IPS-18a (cell line): ENCODE measurements around the gene SMAD4.
"Not testable (repeated sequence)": the region's sequence is repeated elsewhere in the genome, so short reads cannot be mapped to it uniquely, and the experiment has no call there.

Experiments
- H3K27ac ChIP-seq: one replicate; pipeline ENCODE4 v1.5.1; 2013; ENCODE audit warnings: low read length
- H3K27me3 ChIP-seq: one replicate; pipeline ENCODE4 v1.6.1; 2013; ENCODE audit warnings: mild to moderate bottlenecking, low read length; ENCODE audit not compliant: control insufficient read depth, insufficient read depth
- H3K36me3 ChIP-seq: one replicate; pipeline ENCODE4 v1.6.1; 2013; ENCODE audit warnings: low read depth, low read length; ENCODE audit not compliant: control insufficient read depth
- H3K4me1 ChIP-seq: one replicate; pipeline ENCODE4 v1.6.1; 2013; ENCODE audit warnings: low read depth, low read length; ENCODE audit not compliant: control insufficient read depth
- H3K4me3 ChIP-seq: one replicate; pipeline ENCODE4 v1.5.1; 2013; ENCODE audit warnings: low read length
- H3K9ac ChIP-seq: one replicate; pipeline ENCODE4 v1.6.1; 2013; ENCODE audit warnings: mild to moderate bottlenecking, low read length, moderate library complexity
- H3K9me3 ChIP-seq: one replicate; pipeline ENCODE4 v1.6.1; 2013; ENCODE audit warnings: low read depth, low read length; ENCODE audit not compliant: control insufficient read depth

The SMAD4 gene

GRCh38 chr18:51077217-51077616 lies 47.2 kb downstream of the SMAD4 start:
- Histone ChIP-seq H3K4me3 (no peak overlapping the region), H3K4me1 (no peaks in the 10 kb centered on the region), H3K9ac (no peak overlapping the region), H3K36me3 (peaks cover 60% of the 10 kb centered on the region), H3K27ac (no peak overlapping the region), H3K27me3 (no peaks in the 10 kb centered on the region), H3K9me3 (no peaks in the 10 kb centered on the region)

GRCh38 chr18:51078026-51078425 lies 48.0 kb downstream of the SMAD4 start:
- H3K36me3 ChIP-seq, result peaks cover 64% of the 10 kb centered on the region
- H3K4me1 ChIP-seq, result no peaks in the 10 kb centered on the region
- H3K27me3 ChIP-seq, result no peaks in the 10 kb centered on the region
- no peak overlapping the region for H3K4me3 ChIP-seq
- no peak overlapping the region for H3K9ac ChIP-seq
- H3K27ac ChIP-seq, result no peak overlapping the region
- H3K9me3 ChIP-seq, result no peaks in the 10 kb centered on the region

GRCh38 chr18:51082571-51083267 lies 52.7 kb downstream of the SMAD4 start:
- Histone ChIP-seq H3K27ac (no peak overlapping the region), H3K4me3 (no peak overlapping the region), H3K27me3 (no peaks in the 10 kb centered on the region), H3K4me1 (no peaks in the 10 kb centered on the region), H3K9ac (no peak overlapping the region), H3K36me3 (peaks cover 69% of the 10 kb centered on the region), H3K9me3 (peaks cover 4% of the 10 kb centered on the region)

- Histone ChIP-seq H3K9ac (no peak overlapping the region), H3K36me3 (peaks cover 62% of the 10 kb centered on the region), H3K27me3 (no peaks in the 10 kb centered on the region), H3K27ac (no peak overlapping the region), H3K4me3 (no peak overlapping the region), H3K9me3 (peaks cover 11% of the 10 kb centered on the region), H3K4me1 (no peaks in the 10 kb centered on the region)
These were observed 53.4 kb downstream of the SMAD4 start for GRCh38 chr18:51083398-51083797.

GRCh38 chr18:51088410-51088809 lies 58.4 kb downstream of the SMAD4 start:
- Histone ChIP-seq H3K27ac (no peak overlapping the region), H3K9ac (no peak overlapping the region), H3K4me1 (no peaks in the 10 kb centered on the region), H3K27me3 (no peaks in the 10 kb centered on the region), H3K4me3 (no peak overlapping the region), H3K9me3 (peaks cover 16% of the 10 kb centered on the region), H3K36me3 (peaks cover 27% of the 10 kb centered on the region)

GRCh38 chr18:51089691-51090090 lies 59.7 kb downstream of the SMAD4 start:
- Histone ChIP-seq H3K27me3 (no peaks in the 10 kb centered on the region), H3K4me3 (no peak overlapping the region), H3K36me3 (peaks cover 22% of the 10 kb centered on the region), H3K4me1 (no peaks in the 10 kb centered on the region), H3K27ac (no peak overlapping the region), H3K9me3 (peaks cover 16% of the 10 kb centered on the region), H3K9ac (no peak overlapping the region)

- H3K4me3 ChIP-seq, result no peak overlapping the region
- H3K9me3 ChIP-seq, result peaks cover 16% of the 10 kb centered on the region
- H3K27me3 ChIP-seq, result no peaks in the 10 kb centered on the region
- no peak overlapping the region for H3K27ac ChIP-seq
- no peak overlapping the region for H3K9ac ChIP-seq
- H3K4me1 ChIP-seq, result no peaks in the 10 kb centered on the region
- H3K36me3 ChIP-seq, result peaks cover 6% of the 10 kb centered on the region
These were observed 61.3 kb downstream of the SMAD4 start for GRCh38 chr18:51091270-51091669.

GRCh38 chr18:51092117-51092516 lies 62.1 kb downstream of the SMAD4 start:
- H3K4me1 ChIP-seq, result no peaks in the 10 kb centered on the region
- H3K9me3 ChIP-seq, result peaks cover 16% of the 10 kb centered on the region
- H3K36me3 ChIP-seq, result no peaks in the 10 kb centered on the region
- no peak overlapping the region for H3K27ac ChIP-seq
- no peak overlapping the region for H3K4me3 ChIP-seq
- no peak overlapping the region for H3K9ac ChIP-seq
- H3K27me3 ChIP-seq, result no peaks in the 10 kb centered on the region

GRCh38 chr18:51092967-51093366 lies 63.0 kb downstream of the SMAD4 start:
- H3K9ac ChIP-seq, H3K4me1 ChIP-seq, H3K4me3 ChIP-seq, H3K27me3 ChIP-seq, H3K27ac ChIP-seq, H3K36me3 ChIP-seq: not testable (repeated sequence)
- H3K9me3 ChIP-seq, result peaks cover 10% of the 10 kb centered on the region

GRCh38 chr18:51097021-51097822 lies 67.2 kb downstream of the SMAD4 start:
- no peaks in the 10 kb centered on the region for H3K4me1 ChIP-seq
- no peaks in the 10 kb centered on the region for H3K27me3 ChIP-seq
- H3K4me3 ChIP-seq, result no peak overlapping the region
- H3K27ac ChIP-seq, result no peak overlapping the region
- no peaks in the 10 kb centered on the region for H3K36me3 ChIP-seq
- no peaks in the 10 kb centered on the region for H3K9me3 ChIP-seq
- H3K9ac ChIP-seq, result no peak overlapping the region

- Histone ChIP-seq H3K9ac (no peak overlapping the region), H3K36me3 (no peaks in the 10 kb centered on the region), H3K4me3 (no peak overlapping the region), H3K4me1 (no peaks in the 10 kb centered on the region), H3K9me3 (no peaks in the 10 kb centered on the region), H3K27me3 (no peaks in the 10 kb centered on the region), H3K27ac (no peak overlapping the region)
These were observed 68.1 kb downstream of the SMAD4 start for GRCh38 chr18:51098082-51098481.

- no peak overlapping the region for H3K27ac ChIP-seq
- no peak overlapping the region for H3K9ac ChIP-seq
- no peaks in the 10 kb centered on the region for H3K36me3 ChIP-seq
These were observed 68.5 kb downstream of the SMAD4 start for GRCh38 chr18:51098513-51098912.

More at GRCh38 chr18:51098513-51098912, 68.5 kb downstream of the SMAD4 start:
- H3K9me3 ChIP-seq, result no peaks in the 10 kb centered on the region
- H3K4me3 ChIP-seq, result no peak overlapping the region
- no peaks in the 10 kb centered on the region for H3K4me1 ChIP-seq
- H3K27me3 ChIP-seq, result no peaks in the 10 kb centered on the region
